PC-9 (cell line): Measurements from ENCODE around the gene IER2.

Source experiments
- EZH2 ChIP-seq: fragments of 200-600 bp; sonication (generic); IDR thresholded peaks from 2 replicates; pipeline ENCODE4 v1.8.0; 2017; ENCODE audit warnings: antibody characterized with exemption, low read depth
- TF ChIP-seq, protein P1 (sequence below): fragments of 200-600 bp; sonication (generic); conservative IDR thresholded peaks from 2 replicates; pipeline ENCODE4 v1.6.1; 2017; ENCODE audit warnings: mixed run types, antibody characterized with exemption, mild to moderate bottlenecking, moderate library complexity

DNA sequence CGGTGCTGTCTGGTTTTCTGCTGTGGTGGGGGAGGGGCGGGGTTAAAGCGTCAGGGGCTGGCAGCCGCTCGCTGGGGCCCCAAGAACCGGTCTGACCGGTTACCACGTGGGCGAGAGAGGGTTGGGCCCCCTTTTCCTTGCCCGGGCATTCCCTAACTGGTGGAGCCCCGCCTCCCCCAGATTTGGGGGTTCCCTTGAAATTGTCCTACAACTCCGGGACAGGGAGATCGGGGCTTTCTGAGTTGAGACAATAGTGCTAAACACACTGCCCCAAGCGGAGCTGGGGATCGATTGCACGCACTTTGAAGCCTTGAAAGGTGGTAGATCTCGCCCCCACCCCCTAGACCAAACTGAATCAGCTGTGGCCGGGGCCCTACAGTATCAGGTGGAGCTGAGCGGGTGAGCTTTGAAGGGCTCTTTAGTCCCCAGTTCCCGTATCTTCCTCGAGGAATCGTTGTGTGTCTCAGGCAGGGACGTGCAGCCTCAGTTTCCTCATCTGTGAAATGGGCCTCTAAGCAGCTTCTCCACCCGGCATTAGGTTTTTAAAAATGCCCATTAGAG lies 4.8 kb downstream of the IER2 start:
- TF ChIP-seq, protein P1, sequence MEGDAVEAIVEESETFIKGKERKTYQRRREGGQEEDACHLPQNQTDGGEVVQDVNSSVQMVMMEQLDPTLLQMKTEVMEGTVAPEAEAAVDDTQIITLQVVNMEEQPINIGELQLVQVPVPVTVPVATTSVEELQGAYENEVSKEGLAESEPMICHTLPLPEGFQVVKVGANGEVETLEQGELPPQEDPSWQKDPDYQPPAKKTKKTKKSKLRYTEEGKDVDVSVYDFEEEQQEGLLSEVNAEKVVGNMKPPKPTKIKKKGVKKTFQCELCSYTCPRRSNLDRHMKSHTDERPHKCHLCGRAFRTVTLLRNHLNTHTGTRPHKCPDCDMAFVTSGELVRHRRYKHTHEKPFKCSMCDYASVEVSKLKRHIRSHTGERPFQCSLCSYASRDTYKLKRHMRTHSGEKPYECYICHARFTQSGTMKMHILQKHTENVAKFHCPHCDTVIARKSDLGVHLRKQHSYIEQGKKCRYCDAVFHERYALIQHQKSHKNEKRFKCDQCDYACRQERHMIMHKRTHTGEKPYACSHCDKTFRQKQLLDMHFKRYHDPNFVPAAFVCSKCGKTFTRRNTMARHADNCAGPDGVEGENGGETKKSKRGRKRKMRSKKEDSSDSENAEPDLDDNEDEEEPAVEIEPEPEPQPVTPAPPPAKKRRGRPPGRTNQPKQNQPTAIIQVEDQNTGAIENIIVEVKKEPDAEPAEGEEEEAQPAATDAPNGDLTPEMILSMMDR = peak; percentile 24; the same call in 1 of the 2 replicates
- no peak for TF ChIP-seq EZH2
